ENCODE measurements around the gene KDM2A. TPM values are rescaled to one million over a fixed set of nuclear protein-coding genes. Genes with fewer than 3 reads are reported as not detected.

The KDM2A gene
- total RNA-seq, 1 donor, result 65.9 TPM

GRCh38 chr11:67113231-67113721 is 5.8 kb upstream of the KDM2A start:
- DNase-seq (ENCODE audit: insufficient read length, low spot score, missing footprints), result no peak
- Histone ChIP-seq H3K9me3 (ENCODE audit: low read depth, low read length) (no peaks in the 10 kb centered on the region), H3K27me3 (ENCODE audit: insufficient read depth, low read length) (no peaks in the 10 kb centered on the region), H2AFZ (ENCODE audit: low read length) (no peak overlapping the region), H3K4me3 (ENCODE audit: insufficient read depth, low read length) (no peak overlapping the region), H3K36me3 (ENCODE audit: insufficient read depth, low read length) (no peaks in the 10 kb centered on the region), H3K4me1 (ENCODE audit: insufficient read depth, low read length) (no peaks in the 10 kb centered on the region), H4K20me1 (ENCODE audit: insufficient read depth, low read length) (no peaks in the 10 kb centered on the region), H3K4me2 (ENCODE audit: insufficient read depth, low read length) (no peak overlapping the region), H3K27ac (ENCODE audit: low read depth, low read length) (no peak overlapping the region), H3K79me2 (ENCODE audit: insufficient read depth, low read length) (no peaks in the 10 kb centered on the region)
- TF ChIP-seq CTCF (IDR thresholded peaks at IDR 0.05; ENCODE audit: extremely low read depth, low read depth, low read length), result no peak

DNA sequence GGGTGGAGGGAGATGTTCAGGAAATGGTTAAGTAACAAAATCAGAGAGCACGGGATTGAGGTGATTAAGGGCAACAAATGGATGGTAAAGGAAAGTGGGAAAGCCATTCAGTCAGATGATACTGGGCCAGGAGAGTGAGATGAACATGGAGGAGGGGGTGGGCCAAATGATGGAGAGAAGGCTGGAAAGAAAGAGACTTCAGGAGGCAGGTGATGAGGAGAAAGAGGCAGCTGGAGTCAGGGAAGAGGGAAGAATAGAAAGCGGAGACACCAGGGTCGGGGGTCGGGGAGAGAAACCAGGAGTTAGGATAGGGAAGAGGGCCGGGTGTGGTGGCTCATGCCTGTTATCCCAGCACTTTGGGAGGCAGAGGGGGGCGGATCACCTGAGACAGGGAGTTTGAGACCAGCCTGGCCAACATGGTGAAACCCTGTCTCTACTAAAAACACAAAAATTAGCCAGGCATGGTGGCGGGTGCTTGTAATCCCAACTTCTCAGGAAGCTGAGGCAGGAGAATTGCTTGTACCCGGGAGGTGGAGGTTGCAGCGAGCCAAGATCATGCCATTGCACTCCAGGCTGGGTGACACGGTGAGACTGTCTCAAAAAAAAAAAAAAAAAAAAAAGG is 4.7 kb upstream of the KDM2A start:
- H3K79me2 ChIP-seq (ENCODE audit: insufficient read depth, low read length), result peaks cover 3% of the 10 kb centered on the region
- H3K9me3 ChIP-seq (ENCODE audit: low read depth, low read length), result no peaks in the 10 kb centered on the region
- H3K4me1 ChIP-seq (ENCODE audit: insufficient read depth, low read length), result no peaks in the 10 kb centered on the region
- DNase-seq (ENCODE audit: insufficient read length, low spot score, missing footprints), result peak; percentile 32
- H3K27ac ChIP-seq (ENCODE audit: low read depth, low read length), result no peak overlapping the region
- no peak for TF ChIP-seq CTCF (IDR thresholded peaks at IDR 0.05; ENCODE audit: extremely low read depth, low read depth, low read length)
- H3K4me3 ChIP-seq (ENCODE audit: insufficient read depth, low read length), result no peak overlapping the region
- H3K4me2 ChIP-seq (ENCODE audit: insufficient read depth, low read length), result no peak overlapping the region
- no peaks in the 10 kb centered on the region for H3K36me3 ChIP-seq (ENCODE audit: insufficient read depth, low read length)
- H2AFZ ChIP-seq (ENCODE audit: low read length), result no peak overlapping the region
- no peaks in the 10 kb centered on the region for H4K20me1 ChIP-seq (ENCODE audit: insufficient read depth, low read length)
- H3K27me3 ChIP-seq (ENCODE audit: insufficient read depth, low read length), result no peaks in the 10 kb centered on the region

- H4K20me1 ChIP-seq (ENCODE audit: insufficient read depth, low read length), result peaks cover 21% of the 10 kb centered on the region
- H3K36me3 ChIP-seq (ENCODE audit: insufficient read depth, low read length), result no peaks in the 10 kb centered on the region
- H3K27me3 ChIP-seq (ENCODE audit: insufficient read depth, low read length), result no peaks in the 10 kb centered on the region
- DNase-seq (ENCODE audit: insufficient read length, low spot score, missing footprints), result no peak
- no peak for TF ChIP-seq CTCF (IDR thresholded peaks at IDR 0.05; ENCODE audit: extremely low read depth, low read depth, low read length)
- H2AFZ ChIP-seq (ENCODE audit: low read length), result no peak overlapping the region
- H3K9me3 ChIP-seq (ENCODE audit: low read depth, low read length), result no peaks in the 10 kb centered on the region
- H3K27ac ChIP-seq (ENCODE audit: low read depth, low read length), result no peak overlapping the region
- no peak overlapping the region for H3K4me3 ChIP-seq (ENCODE audit: insufficient read depth, low read length)
- no peak overlapping the region for H3K4me2 ChIP-seq (ENCODE audit: insufficient read depth, low read length)
- H3K79me2 ChIP-seq (ENCODE audit: insufficient read depth, low read length), result peaks cover 26% of the 10 kb centered on the region
- peaks cover 7% of the 10 kb centered on the region for H3K4me1 ChIP-seq (ENCODE audit: insufficient read depth, low read length)
These were observed 2.3 kb upstream of the KDM2A start for GRCh38 chr11:67116758-67117105.

- H3K79me2 ChIP-seq (ENCODE audit: insufficient read depth, low read length), result peaks cover 30% of the 10 kb centered on the region
- H3K9me3 ChIP-seq (ENCODE audit: low read depth, low read length), result no peaks in the 10 kb centered on the region
- peaks cover 12% of the 10 kb centered on the region for H3K4me1 ChIP-seq (ENCODE audit: insufficient read depth, low read length)
- no peak overlapping the region for H3K27ac ChIP-seq (ENCODE audit: low read depth, low read length)
- peak overlapping the region; percentile 69 for H3K4me2 ChIP-seq (ENCODE audit: insufficient read depth, low read length)
- TF ChIP-seq CTCF (IDR thresholded peaks at IDR 0.05; ENCODE audit: extremely low read depth, low read depth, low read length), result no peak
- H3K36me3 ChIP-seq (ENCODE audit: insufficient read depth, low read length), result no peaks in the 10 kb centered on the region
- H2AFZ ChIP-seq (ENCODE audit: low read length), result peak overlapping the region; percentile 94
- H3K27me3 ChIP-seq (ENCODE audit: insufficient read depth, low read length), result no peaks in the 10 kb centered on the region
- peaks cover 26% of the 10 kb centered on the region for H4K20me1 ChIP-seq (ENCODE audit: insufficient read depth, low read length)
- DNase-seq (ENCODE audit: insufficient read length, low spot score, missing footprints), result no peak
- peak overlapping the region; percentile 68 for H3K4me3 ChIP-seq (ENCODE audit: insufficient read depth, low read length)
These were observed 1.9 kb upstream of the KDM2A start for GRCh38 chr11:67117176-67117575.

Data from osteoblast (primary cell).